Measurements from ENCODE around the gene TSPAN9. TPM values are rescaled to one million over a fixed set of nuclear protein-coding genes. Genes with fewer than 3 reads are reported as not detected.
A peak's percentile ranks its signal among the peaks of the same experiment; 100 is the strongest.

The TSPAN9 gene
- 8.4 TPM for total RNA-seq

- peak; percentile 39 for DNase-seq
Observed at GRCh38 chr12:3076730-3077571, at the start of gene TSPAN9. TSPAN9 (plus strand) TSS chr12:3077379; CDS start chr12:3201194, 123,815 bp downstream.

- DNase-seq, result no peak
Observed at GRCh38 chr12:3028108-3028507, 49.1 kb upstream of the TSPAN9 start.

GRCh38 chr12:3030821-3031429 lies 46.3 kb upstream of the TSPAN9 start:
- no peak for DNase-seq

- no peak for DNase-seq
Observed at GRCh38 chr12:3032161-3032560, 45.0 kb upstream of the TSPAN9 start.

- DNase-seq, result no peak
Observed at GRCh38 chr12:3032770-3033538, 44.2 kb upstream of the TSPAN9 start.

- DNase-seq, result no peak
Observed at GRCh38 chr12:3033539-3033867, 43.7 kb upstream of the TSPAN9 start.

- DNase-seq, result peak; percentile 21
Observed at GRCh38 chr12:3034067-3034750, 43.0 kb upstream of the TSPAN9 start.

- DNase-seq, result no peak
Observed at GRCh38 chr12:3035171-3035570, 42.0 kb upstream of the TSPAN9 start.

- peak; percentile 48 for DNase-seq
Observed at GRCh38 chr12:3035815-3036702, 41.1 kb upstream of the TSPAN9 start.

GRCh38 chr12:3036901-3037600 lies 40.1 kb upstream of the TSPAN9 start:
- DNase-seq, result no peak

GRCh38 chr12:3038166-3038565 lies 39.0 kb upstream of the TSPAN9 start:
- no peak for DNase-seq

GRCh38 chr12:3038926-3039510 lies 38.2 kb upstream of the TSPAN9 start:
- DNase-seq, result no peak

GRCh38 chr12:3040026-3040656 lies 37.0 kb upstream of the TSPAN9 start:
- no peak for DNase-seq

- no peak for DNase-seq
Observed at GRCh38 chr12:3040663-3041544, 36.3 kb upstream of the TSPAN9 start.

- peak; percentile 72 for DNase-seq
Observed at GRCh38 chr12:3041558-3042164, 35.5 kb upstream of the TSPAN9 start.

GRCh38 chr12:3042394-3042793 lies 34.8 kb upstream of the TSPAN9 start:
- DNase-seq, result no peak

GRCh38 chr12:3042826-3043225 lies 34.4 kb upstream of the TSPAN9 start:
- DNase-seq, result no peak

- DNase-seq, result no peak
Observed at GRCh38 chr12:3043406-3043805, 33.8 kb upstream of the TSPAN9 start.
